NOMO-1 (cell line): ENCODE results near the gene SRCIN1.
"Not testable (repeated sequence)": the region's sequence is repeated elsewhere in the genome, so short reads cannot be mapped to it uniquely, and the experiment has no call there.

Source experiments
- DNase-seq, 2 experiments: peaks; one replicate each; lab custom pipeline; 2025; ENCODE audit not compliant: unreplicated experiment in 2 of 2; lab: John Stamatoyannopoulos, UW

SRCIN1 gene

GRCh38 chr17:38551121-38551520, 54.6 kb downstream of the SRCIN1 start:
- DNase-seq = no peak

GRCh38 chr17:38550661-38551060, 55.1 kb downstream of the SRCIN1 start:
- DNase-seq = no peak

- no peak for DNase-seq
Observed at GRCh38 chr17:38549285-38549684, 56.5 kb downstream of the SRCIN1 start.

GRCh38 chr17:38547444-38547843, 58.3 kb downstream of the SRCIN1 start:
- no peak for DNase-seq

GRCh38 chr17:38546396-38546795, 59.4 kb downstream of the SRCIN1 start:
- no peak for DNase-seq

GRCh38 chr17:38545531-38546225, 60.1 kb downstream of the SRCIN1 start:
- no peak for DNase-seq

- DNase-seq = no peak
Observed at GRCh38 chr17:38544839-38545209, 60.9 kb downstream of the SRCIN1 start.

- no peak for DNase-seq
Observed at GRCh38 chr17:38544175-38544838, 61.4 kb downstream of the SRCIN1 start.

GRCh38 chr17:38543403-38544174, 62.2 kb downstream of the SRCIN1 start:
- DNase-seq = no peak

GRCh38 chr17:38542286-38542685, 63.5 kb downstream of the SRCIN1 start:
- DNase-seq = no peak

GRCh38 chr17:38541281-38541680, 64.5 kb downstream of the SRCIN1 start:
- DNase-seq = no peak

GRCh38 chr17:38540514-38541045, 65.2 kb downstream of the SRCIN1 start:
- DNase-seq = no peak

- DNase-seq = no peak
Observed at GRCh38 chr17:38539386-38539785, 66.4 kb downstream of the SRCIN1 start.

GRCh38 chr17:38538906-38539305, 66.8 kb downstream of the SRCIN1 start:
- no peak for DNase-seq

- DNase-seq = no peak
Observed at GRCh38 chr17:38536661-38537060, 69.1 kb downstream of the SRCIN1 start.

- DNase-seq = no peak
Observed at GRCh38 chr17:38535886-38536285, 69.9 kb downstream of the SRCIN1 start.

- no peak for DNase-seq
Observed at GRCh38 chr17:38534498-38534885, 71.3 kb downstream of the SRCIN1 start.

GRCh38 chr17:38533866-38534497, 71.8 kb downstream of the SRCIN1 start:
- no peak for DNase-seq

- no peak for DNase-seq
Observed at GRCh38 chr17:38533241-38533640, 72.5 kb downstream of the SRCIN1 start.

GRCh38 chr17:38532451-38532850, 73.3 kb downstream of the SRCIN1 start:
- no peak for DNase-seq

- DNase-seq = not testable (repeated sequence)
Observed at GRCh38 chr17:38531761-38532160, 74.0 kb downstream of the SRCIN1 start.
